A549 (cell line): Measurements from ENCODE around the gene WNT3A. TPM values are rescaled to one million over a fixed set of nuclear protein-coding genes. Genes with fewer than 3 reads are reported as not detected.

Source experiments
- ATAC-seq, 2 experiments: fragments of 200-7000 bp in 1 of 2; fragments of >200 bp in 1 of 2; cut with Nextera tagmentation in 1 of 2; cut with Tn5 transposase in 1 of 2; 3 replicates each; pipeline versions ENCODE4 v1.8.0 to v1.9.1; 2018 to 2020; ENCODE audit warnings: mild to moderate bottlenecking in 1 of 2, moderate library complexity in 1 of 2
- CTCF ChIA-PET: fragments of 300-600 bp; sonication (Branson Sonifier 250); formaldehyde crosslinking; extraction: SDS; loops from one replicate; lab custom pipeline; 2021; ENCODE audit warnings: antibody characterized with exemption, inconsistent platforms; lab: Yijun Ruan, JAX
- POLR2A ChIA-PET: fragments of 350-600 bp; formaldehyde crosslinking; extraction: SDS; loops from one replicate; lab custom pipeline; 2021; ENCODE audit warnings: antibody characterized with exemption, inconsistent platforms; lab: Yijun Ruan, JAX
- DNase-seq, 2 experiments: peaks; one replicate each; pipeline versions ENCODE4 v3.0.0 to v3.0.0-alpha.2; 2011 to 2016; ENCODE audit warnings: low read depth in 1 of 2, low spot score in 1 of 2
- FAIRE-seq: peaks from 2 replicates; lab custom pipeline; 2011; peaks lifted over from hg19 to GRCh38; lab: Jason Lieb, UNC
- H3K27ac ChIP-seq, 2 experiments: fragments of >200 bp; sonication (Bioruptor Twin); formaldehyde crosslinking; 3 replicates each; pipeline ENCODE4 v1.5.1; 2016 to 2017
- H3K4me1 ChIP-seq: fragments of >200 bp; sonication (Bioruptor Twin); formaldehyde crosslinking; 3 replicates; pipeline ENCODE4 v1.6.1; 2016
- H3K4me2 ChIP-seq: fragments of >200 bp; sonication (Bioruptor Twin); formaldehyde crosslinking; 3 replicates; pipeline ENCODE4 v1.6.1; 2016
- H3K4me3 ChIP-seq: fragments of >200 bp; sonication (Bioruptor Twin); formaldehyde crosslinking; 3 replicates; pipeline ENCODE4 v1.5.1; 2016
- H3K9me3 ChIP-seq: fragments of >200 bp; sonication (Bioruptor Twin); formaldehyde crosslinking; 3 replicates; pipeline ENCODE4 v1.6.1; 2016
- CBX8 ChIP-seq: fragments of 200-600 bp; sonication (generic); IDR thresholded peaks from 2 replicates; pipeline ENCODE4 v1.6.1; 2016
- CTCF ChIP-seq: fragments of >200 bp; sonication (Bioruptor Twin); formaldehyde crosslinking; IDR thresholded peaks from 3 replicates; pipeline ENCODE4 v1.5.1; 2016
- E2F6 ChIP-seq: IDR thresholded peaks from 2 replicates; pipeline ENCODE4 v1.6.1; 2012; ENCODE audit warnings: low read depth, borderline replicate concordance
- ESRRA ChIP-seq: fragments of 150-350 bp; IDR thresholded peaks from 2 replicates; pipeline ENCODE4 v1.6.1; 2014; ENCODE audit warnings: mild to moderate bottlenecking, low read length, borderline replicate concordance
- FOSB ChIP-seq: fragments of 250-450 bp; sonication (Bioruptor Pico); IDR thresholded peaks from 2 replicates; pipeline ENCODE4 v1.5.0; 2020; ENCODE audit warnings: mild to moderate bottlenecking, moderate library complexity
- GATA3 ChIP-seq: IDR thresholded peaks from 2 replicates; pipeline ENCODE4 v1.6.1; 2012; ENCODE audit warnings: borderline replicate concordance
- HES2 ChIP-seq: fragments of >200 bp; sonication (Bioruptor Twin); formaldehyde crosslinking; IDR thresholded peaks from 2 replicates; pipeline ENCODE4 v1.6.1; 2016
- HEYL ChIP-seq: fragments of 250-450 bp; sonication (Bioruptor Pico); IDR thresholded peaks from 2 replicates; pipeline ENCODE4 v1.8.0; 2021; ENCODE audit warnings: mild to moderate bottlenecking, moderate library complexity
- HMGXB4 ChIP-seq: fragments of 250-450 bp; sonication (Bioruptor Pico); IDR thresholded peaks from 2 replicates; pipeline ENCODE4 v1.5.0; 2021; ENCODE audit warnings: mild to moderate bottlenecking, moderate library complexity, borderline replicate concordance
- HOXB13 ChIP-seq: fragments of 250-450 bp; sonication (Bioruptor Pico); IDR thresholded peaks from 2 replicates; pipeline ENCODE4 v1.5.0; 2020; ENCODE audit warnings: low read depth, mild to moderate bottlenecking, moderate library complexity
- JUN ChIP-seq, 2 experiments: fragments of >200 bp; sonication (Bioruptor Twin); formaldehyde crosslinking; IDR thresholded peaks; 2 replicates in 1 of 2; 3 replicates in 1 of 2; pipeline ENCODE4 v1.6.1; 2016 to 2017
- MAFK ChIP-seq: fragments of 450-650 bp; IDR thresholded peaks from 2 replicates; pipeline ENCODE4 v1.6.1; 2014; ENCODE audit not compliant: partially characterized antibody
- MAX ChIP-seq: IDR thresholded peaks from 2 replicates; pipeline ENCODE4 v1.6.1; 2012
- MAZ ChIP-seq: fragments of 150-350 bp; IDR thresholded peaks from 2 replicates; pipeline ENCODE4 v1.6.1; 2014; ENCODE audit warnings: antibody characterized with exemption, low read depth, low read length, borderline replicate concordance
- NFE2L2 ChIP-seq: fragments of 150-350 bp; conservative IDR thresholded peaks from 2 replicates; pipeline ENCODE4 v1.6.1; 2014; ENCODE audit warnings: low read length
- POLR2A ChIP-seq: IDR thresholded peaks from 2 replicates; pipeline ENCODE4 v1.6.1; 2012; ENCODE audit warnings: mild to moderate bottlenecking, low read length
- RAD21 ChIP-seq, 2 experiments: fragments of >200 bp in 1 of 2; sonication (Bioruptor Twin) in 1 of 2; formaldehyde crosslinking in 1 of 2; IDR thresholded peaks in 1 of 2; conservative IDR thresholded peaks in 1 of 2; 2 replicates in 1 of 2; 3 replicates in 1 of 2; pipeline ENCODE4 v1.6.1; 2012 to 2018; ENCODE audit warnings: inconsistent platforms in 1 of 2
- RCOR1 ChIP-seq: fragments of 150-350 bp; IDR thresholded peaks from 2 replicates; pipeline ENCODE4 v1.6.1; 2014; ENCODE audit warnings: antibody characterized with exemption, low read length, low read depth
- RFX5 ChIP-seq: fragments of 450-650 bp; IDR thresholded peaks from 2 replicates; pipeline ENCODE4 v1.7.1; 2014; ENCODE audit warnings: antibody characterized with exemption, mild to moderate bottlenecking, moderate library complexity
- RNF2 ChIP-seq: fragments of 200-600 bp; sonication (generic); IDR thresholded peaks from 2 replicates; pipeline ENCODE4 v1.6.1; 2016; ENCODE audit warnings: low read depth, mild to moderate bottlenecking, antibody characterized with exemption, moderate library complexity, borderline replicate concordance
- SMC3 ChIP-seq: fragments of >200 bp; sonication (Bioruptor Twin); formaldehyde crosslinking; IDR thresholded peaks from 3 replicates; pipeline ENCODE4 v1.6.1; 2018; ENCODE audit warnings: inconsistent platforms
- TP53 ChIP-seq: fragments of 250-450 bp; sonication (Bioruptor Pico); IDR thresholded peaks from 2 replicates; pipeline ENCODE4 v1.5.0; 2021; ENCODE audit warnings: mild to moderate bottlenecking, moderate library complexity
- USF2 ChIP-seq: fragments of 450-650 bp; IDR thresholded peaks from 2 replicates; pipeline ENCODE4 v1.6.1; 2014; ENCODE audit warnings: antibody characterized with exemption
- ZFP36 ChIP-seq: fragments of 450-650 bp; IDR thresholded peaks from 2 replicates; pipeline ENCODE4 v1.6.1; 2014; ENCODE audit warnings: borderline replicate concordance; ENCODE audit not compliant: partially characterized antibody
- WGBS: methylation state at CpG from one replicate; pipeline ENCODE4 v1.1.6; 2017; ENCODE audit errors: missing lambda C conversion rate; 5-methylcytosine and 5-hydroxymethylcytosine counted together
- polyA plus RNA-seq, 4 experiments: library from polyadenylated mRNA; depleted of rRNA in 3 of 4; stranded (reverse); fragments of >200 nt; fragmentation: RNase III in 1 of 4; extraction: RNeasy Plus Mini Kit Qiagen cat#74134 plus additional on column Dnase treatment in 1 of 4; gene quantifications; 2 replicates in 3 of 4; 3 replicates in 1 of 4; pipeline ENCODE4 v1.2.3, GENCODE V29; 2011 to 2017

WNT3A gene
- polyA plus RNA-seq, 2 of the 4 experiments (the other 2 are of a cell fraction) = not detected

GRCh38 chr1:227998374-227999055, 8.3 kb upstream of the WNT3A start:
- Histone ChIP-seq H3K27ac (no peak overlapping the region), H3K4me3 (no peak overlapping the region), H3K9me3 (peaks cover 30% of the 10 kb centered on the region), H3K4me1 (no peaks in the 10 kb centered on the region), H3K4me2 (no peak overlapping the region)
- TF ChIP-seq ESRRA (no peak), RNF2 (no peak), E2F6 (no peak), FOSB (CRISPR knock-in tag) (no peak), HMGXB4 (CRISPR knock-in tag) (no peak), ZFP36 (no peak), CBX8 (no peak), USF2 (no peak), GATA3 (no peak), POLR2A (no peak), HEYL (CRISPR knock-in tag) (no peak), RFX5 (no peak), MAX (no peak), NFE2L2 (no peak), MAZ (no peak), HOXB13 (CRISPR knock-in tag) (no peak), JUN (IDR thresholded peaks at IDR 0.05) (no peak), TP53 (CRISPR knock-in tag) (no peak), RCOR1 (no peak)
- DNase-seq (no peak), ATAC-seq (no peak), FAIRE-seq (no peak)
- ChIA-PET CTCF (interaction anchor here (0.5 to 3.9 kb wide), 32 partner anchors 8 to 516 kb away, joined by 3 to 24 read pairs (median 5); partner anchors contain the start of genes IBA57 and WNT3A), POLR2A (interaction anchor here (0.9 kb wide), 1 partner anchor 84 kb away, joined by 4 read pairs; the partner anchor contains the start of gene ARF1)
- WGBS = 3% methylated on average over 6 of the region's 6 CpGs

- no peak overlapping the region for H3K27ac ChIP-seq
- CTCF ChIA-PET = interaction anchor here (0.5 to 3.9 kb wide), 54 partner anchors 8 to 529 kb away, joined by 3 to 24 read pairs (median 4); partner anchors contain the start of genes ARF1, IBA57 and WNT3A
- no peak overlapping the region for H3K4me2 ChIP-seq
- WGBS = 3% methylated on average over 7 of the region's 7 CpGs
- H3K9me3 ChIP-seq = peaks cover 30% of the 10 kb centered on the region
- FAIRE-seq (no peak), DNase-seq (peak; percentile 86 to 92), ATAC-seq (peak; percentile 89 to 97)
- no peaks in the 10 kb centered on the region for H3K4me1 ChIP-seq
- peak; percentile 80 for TF ChIP-seq CTCF
- TF ChIP-seq MAFK = peak; percentile 82
- TF ChIP-seq RAD21 (conservative IDR thresholded peaks at IDR 0.05 in 1 of 2, IDR thresholded peaks at IDR 0.05 in 1 of 2) = peak; percentile 88 to 93
- TF ChIP-seq SMC3 = peak; percentile 76
- no peak for TF ChIP-seq HES2
- POLR2A ChIA-PET = interaction anchor here (0.6 to 1.2 kb wide), 3 partner anchors 83 to 167 kb away, joined by 3 to 7 read pairs (median 4); partner anchors contain the start of genes ARF1 and IBA57
- no peak overlapping the region for H3K4me3 ChIP-seq
Observed at GRCh38 chr1:227999056-227999930, 7.5 kb upstream of the WNT3A start.
